ENCODE data around the gene TBCD. TPM values are rescaled to one million over a fixed set of nuclear protein-coding genes. Genes with fewer than 3 reads are reported as not detected.

Gene TBCD
- total RNA-seq, 1 experiment from 2014 or later = 24.7 TPM

- no peak for DNase-seq (ENCODE audit: low read depth)
Measured at GRCh38 chr17:82832411-82832810, 80.5 kb downstream of the TBCD start.

GRCh38 chr17:82832881-82833475 lies 81.1 kb downstream of the TBCD start:
- no peak for DNase-seq (ENCODE audit: low read depth)

- DNase-seq (ENCODE audit: low read depth) = no peak
Measured at GRCh38 chr17:82835122-82835521, 83.3 kb downstream of the TBCD start.

- DNase-seq (ENCODE audit: low read depth) = no peak
Measured at GRCh38 chr17:82835766-82836512, 84.1 kb downstream of the TBCD start.

- DNase-seq (ENCODE audit: low read depth) = no peak
Measured at GRCh38 chr17:82836823-82837357, 85.0 kb downstream of the TBCD start.

- no peak for DNase-seq (ENCODE audit: low read depth)
Measured at GRCh38 chr17:82837586-82838320, 85.9 kb downstream of the TBCD start.

GRCh38 chr17:82838386-82839063 lies 86.7 kb downstream of the TBCD start:
- no peak for DNase-seq (ENCODE audit: low read depth)

- no peak for DNase-seq (ENCODE audit: low read depth)
Measured at GRCh38 chr17:82839617-82840292, 87.9 kb downstream of the TBCD start, which contains the start of gene ZNF750. Gene ZNF750 (minus strand): TSS chr17:82840022. CDS start chr17:82832454, 7,568 bp downstream.

GRCh38 chr17:82840431-82840831 lies 88.6 kb downstream of the TBCD start:
- no peak for DNase-seq (ENCODE audit: low read depth)

- DNase-seq (ENCODE audit: low read depth) = no peak
Measured at GRCh38 chr17:82841921-82842596, 90.2 kb downstream of the TBCD start.

GRCh38 chr17:82843904-82844680 lies 92.2 kb downstream of the TBCD start:
- no peak for DNase-seq (ENCODE audit: low read depth)

- no peak for DNase-seq (ENCODE audit: low read depth)
Measured at GRCh38 chr17:82844796-82845162, 92.9 kb downstream of the TBCD start.

- no peak for DNase-seq (ENCODE audit: low read depth)
Measured at GRCh38 chr17:82845163-82845807, 93.4 kb downstream of the TBCD start.

- no peak for DNase-seq (ENCODE audit: low read depth)
Measured at GRCh38 chr17:82846061-82846691, 94.3 kb downstream of the TBCD start.

GRCh38 chr17:82848022-82848592 lies 96.2 kb downstream of the TBCD start:
- DNase-seq (ENCODE audit: low read depth) = no peak

- DNase-seq (ENCODE audit: low read depth) = no peak
Measured at GRCh38 chr17:82849076-82849945, 97.4 kb downstream of the TBCD start.

GRCh38 chr17:82851381-82851780 lies 99.5 kb downstream of the TBCD start:
- DNase-seq (ENCODE audit: low read depth) = no peak

- DNase-seq (ENCODE audit: low read depth) = no peak
Measured at GRCh38 chr17:82854226-82854625, 102.4 kb downstream of the TBCD start.
